HG02798 (cell line): ENCODE measurements around the gene AXDND1.

Experiments used
- ATAC-seq: cut with Tn5 transposase; IDR thresholded peaks from one replicate; pipeline ENCODE4 v1.9.1; 2021; ENCODE audit warnings: mild to moderate bottlenecking; ENCODE audit not compliant: unreplicated experiment, poor library complexity

Gene AXDND1

GRCh38 chr1:179550746-179551682 is 185.2 kb downstream of the AXDND1 start:
- no peak for ATAC-seq

- ATAC-seq, result no peak
Observed at GRCh38 chr1:179554427-179554826, 188.7 kb downstream of the AXDND1 start.

DNA sequence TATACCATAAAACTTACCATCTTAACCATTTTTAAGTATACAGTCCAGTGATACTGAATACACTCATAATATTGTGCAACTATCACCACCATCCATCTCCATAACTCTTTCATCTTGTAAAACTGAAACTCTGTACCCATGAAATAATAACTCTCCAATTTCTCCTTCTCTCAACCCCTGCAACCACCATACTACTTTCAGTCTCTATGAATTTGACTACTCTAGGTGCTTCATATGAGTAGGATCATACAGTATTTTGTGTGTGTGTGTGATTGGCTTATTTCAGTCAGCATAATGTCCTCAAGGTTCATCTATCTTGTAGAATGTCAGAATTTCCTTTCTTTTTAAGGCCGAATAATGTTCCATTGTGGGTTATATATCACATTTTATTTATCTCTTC is 192.3 kb downstream of the AXDND1 start:
- no peak for ATAC-seq

DNA sequence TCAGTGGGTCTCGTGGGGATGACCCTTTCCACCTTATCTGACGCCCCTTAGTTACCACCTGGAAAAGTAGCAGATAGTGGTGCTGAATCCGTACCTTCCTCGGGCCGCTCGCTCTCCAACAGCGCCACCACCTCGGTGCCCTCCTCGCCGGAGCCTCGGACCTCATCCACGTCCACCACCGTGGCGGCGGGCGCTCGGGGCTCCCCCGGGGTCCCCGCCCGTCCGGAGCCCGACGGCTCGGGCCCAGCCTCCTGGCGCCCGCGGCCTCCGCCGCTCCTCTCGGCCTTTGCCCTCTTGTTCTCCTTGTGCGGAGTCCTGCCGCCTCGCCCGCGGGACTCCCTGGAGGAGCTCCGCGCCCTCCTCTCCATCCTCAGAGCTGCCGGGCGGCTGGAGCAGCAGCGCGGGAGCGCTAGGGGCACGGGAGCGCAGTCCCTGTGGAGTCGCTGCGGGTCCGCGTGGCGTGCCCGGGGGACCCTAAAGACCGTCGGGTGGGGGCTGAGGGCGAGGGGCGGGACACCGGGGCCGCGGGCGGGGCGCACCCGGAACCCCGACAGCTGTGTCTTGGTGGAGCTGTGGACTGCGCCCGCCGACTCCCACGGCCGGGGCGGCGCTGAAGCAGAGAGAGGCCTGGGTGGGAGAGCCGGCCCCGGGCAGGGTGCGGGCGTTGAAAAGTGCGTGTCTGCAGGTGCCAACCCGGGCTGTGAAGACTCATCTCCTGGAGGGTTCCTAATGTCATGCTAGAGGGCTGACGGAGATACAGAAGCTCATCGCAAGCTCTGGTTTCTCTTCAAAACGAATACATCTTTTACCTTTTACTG is 209.9 kb downstream of the AXDND1 start, which contains the start of gene NPHS2:
NPHS2 (minus strand) TSS at position 452 of the 818 bp plus-strand sequence; CDS start at position 368, 84 bp downstream.
- ATAC-seq, result no peak

- ATAC-seq, result no peak
Observed at GRCh38 chr1:179576509-179576908, 210.7 kb downstream of the AXDND1 start.

GRCh38 chr1:179583771-179584320 is 218.1 kb downstream of the AXDND1 start:
- no peak for ATAC-seq

GRCh38 chr1:179586107-179586823 is 220.5 kb downstream of the AXDND1 start:
- no peak for ATAC-seq

DNA sequence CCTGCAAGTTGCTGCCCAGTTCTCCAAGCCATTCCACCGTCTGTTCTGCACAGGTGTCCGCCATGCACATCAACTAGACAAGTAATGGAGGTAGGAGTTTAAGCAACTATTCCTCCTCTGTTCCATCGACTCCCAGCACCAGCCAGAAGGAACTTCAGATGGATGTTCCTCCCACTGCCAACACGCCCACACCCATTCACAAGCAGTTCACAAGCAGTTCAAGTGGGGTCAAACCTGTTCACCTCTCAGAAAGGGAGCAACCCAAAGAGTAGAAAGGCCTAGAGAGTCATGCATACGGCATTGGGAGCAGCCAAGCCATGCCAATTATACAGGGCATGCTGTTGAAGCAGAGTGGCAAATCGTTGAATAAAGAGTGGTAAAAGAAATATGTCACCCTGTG is 221.6 kb downstream of the AXDND1 start:
- ATAC-seq, result no peak

- ATAC-seq, result no peak
Observed at GRCh38 chr1:179588425-179589024, 222.8 kb downstream of the AXDND1 start.

DNA sequence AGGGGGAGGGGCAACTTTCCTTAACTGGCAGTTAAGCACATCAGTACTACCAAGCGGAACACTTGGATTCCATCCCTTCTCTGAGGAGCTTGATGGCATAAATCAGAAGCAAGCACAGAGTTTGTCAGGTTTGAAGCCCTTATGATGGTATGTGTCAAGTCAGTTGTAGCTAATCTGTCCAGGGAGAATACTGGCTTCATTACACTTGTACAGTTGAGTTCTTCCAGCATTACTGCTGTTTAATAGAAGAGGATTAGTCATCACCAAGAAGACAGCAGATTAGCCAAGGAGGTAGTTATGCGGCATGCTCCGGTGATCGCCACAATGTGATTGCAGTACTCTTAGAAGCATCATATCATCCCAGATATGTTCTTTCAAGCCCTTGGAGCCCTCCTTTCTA is 223.7 kb downstream of the AXDND1 start:
- no peak for ATAC-seq

DNA sequence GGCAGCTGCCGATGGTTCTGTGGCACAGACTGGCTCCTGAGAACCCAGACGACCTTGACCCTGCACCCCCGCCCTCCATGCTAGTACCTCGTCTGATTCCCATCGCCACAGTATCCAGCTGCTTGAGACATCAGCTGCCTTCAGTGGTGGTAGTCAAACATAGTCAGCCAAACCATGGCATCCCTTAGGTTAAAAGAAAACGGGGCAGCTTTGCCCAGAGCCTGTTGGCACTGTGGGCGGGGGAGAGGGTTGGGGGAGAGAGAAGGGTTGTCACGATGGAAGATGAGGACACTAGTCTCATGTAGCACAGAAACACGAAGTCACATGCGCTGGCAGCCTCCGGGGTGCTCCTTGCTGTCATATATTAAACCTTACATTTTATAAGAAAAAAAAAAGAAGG is 224.9 kb downstream of the AXDND1 start:
- no peak for ATAC-seq

DNA sequence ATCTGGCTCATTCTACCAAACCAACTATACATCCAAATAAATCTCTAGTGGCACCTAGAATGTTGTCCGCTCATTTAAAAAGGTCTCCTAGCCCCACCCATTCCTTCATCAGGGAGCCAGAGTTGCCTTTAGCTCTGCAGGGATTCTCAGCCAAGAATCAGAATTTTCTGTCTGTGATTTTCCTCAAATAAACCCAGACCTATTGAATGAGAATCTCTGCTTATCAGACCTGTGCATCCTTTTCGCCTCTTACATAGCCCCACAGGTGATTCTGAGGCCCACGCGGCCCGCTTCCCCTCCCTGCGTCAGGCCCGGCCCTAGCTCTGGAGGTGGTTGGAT is 225.5 kb downstream of the AXDND1 start:
- no peak for ATAC-seq

- ATAC-seq, result no peak
Observed at GRCh38 chr1:179591592-179592580, 226.1 kb downstream of the AXDND1 start, which contains the start of gene TDRD5. Gene TDRD5, plus strand, starts transcription at chr1:179591832. Its CDS starts 784 bp downstream, at chr1:179592616.

GRCh38 chr1:179598631-179599030 is 232.9 kb downstream of the AXDND1 start:
- no peak for ATAC-seq

GRCh38 chr1:179599623-179600249 is 234.0 kb downstream of the AXDND1 start:
- ATAC-seq, result no peak

GRCh38 chr1:179601093-179601492 is 235.3 kb downstream of the AXDND1 start:
- ATAC-seq, result no peak
